ENCODE results near the gene MAB21L3. TPM values are rescaled to one million over a fixed set of nuclear protein-coding genes. Genes with fewer than 3 reads are reported as not detected.

MAB21L3 gene
- total and polyA plus RNA-seq, 2 of the 13 experiments (the other 11 are each of a cell fraction or from before 2014, with no cell fraction given) = 0.55 to 4.1 TPM

GRCh38 chr1:116161877-116162390, 50.7 kb downstream of the MAB21L3 start:
- no peak for DNase-seq (ENCODE audit: low spot score)
- Histone ChIP-seq H3K9ac (ENCODE audit: insufficient read depth, low read depth, low read length) (no peak overlapping the region), H2AFZ (ENCODE audit: low read length) (no peak overlapping the region), H4K20me1 (ENCODE audit: insufficient read depth, low read length) (no peaks in the 10 kb centered on the region), H3K4me3 (replicated peaks in 1 of 3; ENCODE audit: insufficient read depth in 1 of 3, low read depth in 2 of 3, low read length in 3 of 3) (no peak overlapping the region), H3K4me1 (ENCODE audit: insufficient read depth, low read length) (peaks cover 57% of the 10 kb centered on the region), H3K27me3 (ENCODE audit: control insufficient read depth in 1 of 2, insufficient read depth in 2 of 2, low read length in 2 of 2) (no peaks in the 10 kb centered on the region; a peak in 1 of 5 replicates), H3K9me3 (ENCODE audit: low read length) (no peaks in the 10 kb centered on the region), H3K27ac (ENCODE audit: extremely low read length, insufficient read depth, low read length) (no peak overlapping the region), H3K4me2 (ENCODE audit: low read depth, low read length) (no peak overlapping the region), H3K79me2 (ENCODE audit: insufficient read depth, low read length) (no peaks in the 10 kb centered on the region), H3K36me3 (replicated peaks in 1 of 2; ENCODE audit: control insufficient read depth in 1 of 2, insufficient read depth in 2 of 2, low read length in 2 of 2) (no peaks in the 10 kb centered on the region)
- BruUV-seq (replicated peaks) = no TSS peak
- ChIA-PET CTCF (ENCODE audit: low intra/inter-chr PET ratio, low total read pairs) (no interaction called here), POLR2A (no interaction called here)
- FAIRE-seq = no peak
- in situ Hi-C loops (cut with HindIII; ENCODE audit: extremely low pct_ligation_motif_present, low pct_unique_long_range_greater_than_20kb) = loop anchor here (25.0 kb wide), 1 partner anchor 100 kb away; no protein-coding TSS in a partner anchor
- ATAC-seq = no peak
- TF ChIP-seq LCORL (IDR thresholded peaks at IDR 0.05) (peak; percentile 72), LCORL (CRISPR knock-in tag; IDR thresholded peaks at IDR 0.05) (no peak), ZNF280B (CRISPR knock-in tag; IDR thresholded peaks at IDR 0.05; ENCODE audit: borderline replicate concordance) (no peak)
- intact Hi-C loops (cut with micrococcal nuclease; ENCODE audit: unreplicated experiment) = no loop called here

- ATAC-seq = no peak
- POLR2A ChIA-PET = interaction anchor here (1.1 kb wide), 1 partner anchor 149 kb away, joined by 3 read pairs; no protein-coding TSS in a partner anchor
- in situ Hi-C loops (cut with HindIII; ENCODE audit: extremely low pct_ligation_motif_present, low pct_unique_long_range_greater_than_20kb) (loop anchor here (25.0 kb wide), 1 partner anchor 99 kb away; no protein-coding TSS in a partner anchor), intact Hi-C loops (cut with micrococcal nuclease; ENCODE audit: unreplicated experiment) (no loop called here)
- Histone ChIP-seq H3K27ac (ENCODE audit: extremely low read length, insufficient read depth, low read length) (no peak overlapping the region), H3K4me1 (ENCODE audit: insufficient read depth, low read length) (peaks cover 59% of the 10 kb centered on the region), H3K9ac (ENCODE audit: insufficient read depth, low read depth, low read length) (no peak overlapping the region), H2AFZ (ENCODE audit: low read length) (no peak overlapping the region), H3K27me3 (ENCODE audit: control insufficient read depth in 1 of 2, insufficient read depth in 2 of 2, low read length in 2 of 2) (no peaks in the 10 kb centered on the region; a peak in 1 of 5 replicates), H3K4me3 (replicated peaks in 1 of 3; ENCODE audit: insufficient read depth in 1 of 3, low read depth in 2 of 3, low read length in 3 of 3) (no peak overlapping the region), H3K36me3 (replicated peaks in 1 of 2; ENCODE audit: control insufficient read depth in 1 of 2, insufficient read depth in 2 of 2, low read length in 2 of 2) (no peaks in the 10 kb centered on the region), H4K20me1 (ENCODE audit: insufficient read depth, low read length) (no peaks in the 10 kb centered on the region), H3K79me2 (ENCODE audit: insufficient read depth, low read length) (no peaks in the 10 kb centered on the region), H3K9me3 (ENCODE audit: low read length) (no peaks in the 10 kb centered on the region), H3K4me2 (ENCODE audit: low read depth, low read length) (peak overlapping the region; percentile 61; the same call in 1 of the 2 replicates)
- no peak for FAIRE-seq
- no peak for DNase-seq (ENCODE audit: low spot score)
- CTCF ChIA-PET (ENCODE audit: low intra/inter-chr PET ratio, low total read pairs) = no interaction called here
- BruUV-seq (replicated peaks) = no TSS peak
- no peak for TF ChIP-seq ZNF709 (CRISPR knock-in tag; IDR thresholded peaks at IDR 0.05)
- no peak for TF ChIP-seq SSRP1 (CRISPR knock-in tag; IDR thresholded peaks at IDR 0.05)
- no peak for TF ChIP-seq ZNF549 (CRISPR knock-in tag; IDR thresholded peaks at IDR 0.05)
- TF ChIP-seq TAF15 (IDR thresholded peaks at IDR 0.05; ENCODE audit: low read depth, low read length, poor library complexity, severe bottlenecking) = no peak
- no peak for TF ChIP-seq SP2 (CRISPR knock-in tag; IDR thresholded peaks at IDR 0.05)
- TF ChIP-seq SAP130 (CRISPR knock-in tag; IDR thresholded peaks at IDR 0.05; ENCODE audit: low read depth) = no peak
- no peak for TF ChIP-seq GMEB1 (CRISPR knock-in tag; IDR thresholded peaks at IDR 0.05; ENCODE audit: borderline replicate concordance)
- no peak for TF ChIP-seq PBX2 (CRISPR knock-in tag; IDR thresholded peaks at IDR 0.05)
- TF ChIP-seq HMGXB4 (CRISPR knock-in tag; IDR thresholded peaks at IDR 0.05; ENCODE audit: borderline replicate concordance in 1 of 2, low read depth in 1 of 2) = no peak
Observed at GRCh38 chr1:116163533-116163932, 52.3 kb downstream of the MAB21L3 start.
